ENCODE results near the gene CDKN2D.
"Not testable (repeated sequence)": the region's sequence is repeated elsewhere in the genome, so short reads cannot be mapped to it uniquely, and the experiment has no call there.

- TF ChIP-seq, protein P1, sequence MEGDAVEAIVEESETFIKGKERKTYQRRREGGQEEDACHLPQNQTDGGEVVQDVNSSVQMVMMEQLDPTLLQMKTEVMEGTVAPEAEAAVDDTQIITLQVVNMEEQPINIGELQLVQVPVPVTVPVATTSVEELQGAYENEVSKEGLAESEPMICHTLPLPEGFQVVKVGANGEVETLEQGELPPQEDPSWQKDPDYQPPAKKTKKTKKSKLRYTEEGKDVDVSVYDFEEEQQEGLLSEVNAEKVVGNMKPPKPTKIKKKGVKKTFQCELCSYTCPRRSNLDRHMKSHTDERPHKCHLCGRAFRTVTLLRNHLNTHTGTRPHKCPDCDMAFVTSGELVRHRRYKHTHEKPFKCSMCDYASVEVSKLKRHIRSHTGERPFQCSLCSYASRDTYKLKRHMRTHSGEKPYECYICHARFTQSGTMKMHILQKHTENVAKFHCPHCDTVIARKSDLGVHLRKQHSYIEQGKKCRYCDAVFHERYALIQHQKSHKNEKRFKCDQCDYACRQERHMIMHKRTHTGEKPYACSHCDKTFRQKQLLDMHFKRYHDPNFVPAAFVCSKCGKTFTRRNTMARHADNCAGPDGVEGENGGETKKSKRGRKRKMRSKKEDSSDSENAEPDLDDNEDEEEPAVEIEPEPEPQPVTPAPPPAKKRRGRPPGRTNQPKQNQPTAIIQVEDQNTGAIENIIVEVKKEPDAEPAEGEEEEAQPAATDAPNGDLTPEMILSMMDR (IDR thresholded peaks at IDR 0.05) = not testable (repeated sequence)
- TF ChIP-seq EZH2phosphoT487, EZH2 (IDR thresholded peaks at IDR 0.05): not testable (repeated sequence)
Measured at GRCh38 chr19:10551006-10551405, 17.8 kb downstream of the CDKN2D start.
